Vagina (tissue), 2 donors: ENCODE data around the gene MESD. TPM values are rescaled to one million over a fixed set of nuclear protein-coding genes. Genes with fewer than 3 reads are reported as not detected.

ENCODE experiments used
- DNase-seq, 2 donors: peaks; one replicate each; pipeline ENCODE4 v3.0.0-alpha.2; 2017; ENCODE audit errors: extremely low spot score in 2 of 2
- H3K27ac ChIP-seq: fragments of 200-600 bp; sonication (generic); one replicate; pipeline ENCODE4 v1.5.1; 2019
- H3K27me3 ChIP-seq: fragments of 200-600 bp; sonication (generic); one replicate; pipeline ENCODE4 v1.5.1; 2019
- H3K36me3 ChIP-seq, 2 donors: fragments of 200-600 bp; sonication (generic); one replicate each; pipeline ENCODE4 v1.5.1; 2017 to 2019
- H3K4me1 ChIP-seq: fragments of 200-600 bp; sonication (generic); one replicate; pipeline ENCODE4 v1.5.1; 2019
- H3K4me3 ChIP-seq, 2 donors: fragments of 200-600 bp; sonication (generic); 1 replicate in 1 of 2; 2 replicates in 1 of 2; pipeline ENCODE4 v1.5.1; 2016 to 2019
- H3K9me3 ChIP-seq: fragments of 200-600 bp; sonication (generic); one replicate; pipeline ENCODE4 v1.5.1; 2019
- POLR2A ChIP-seq, 2 donors: fragments of 450-650 bp; IDR thresholded peaks; one replicate each; pipeline ENCODE4 v1.6.1; 2017; ENCODE audit warnings: antibody characterized with exemption in 2 of 2, mild to moderate bottlenecking in 2 of 2, moderate library complexity in 2 of 2
- POLR2AphosphoS5 ChIP-seq, 2 donors: sonication (generic); formaldehyde crosslinking; IDR thresholded peaks; one replicate each; pipeline ENCODE4 v1.9.0; 2017; ENCODE audit warnings: antibody characterized with exemption in 2 of 2, mild to moderate bottlenecking in 2 of 2, low read depth in 1 of 2; ENCODE audit not compliant: insufficient read depth in 1 of 2
- intact Hi-C: fragments of 100-400 bp; cut with DNase I; formaldehyde crosslinking; loops from one replicate; pipeline ENCODE4 v1.15.1; 2023
- total RNA-seq: library from RNA; depleted of rRNA; stranded (reverse); fragments of >200 nt; gene quantifications from one replicate; pipeline ENCODE4 v1.2.3, GENCODE V29; 2016
- TF ChIP-seq, protein P1 (sequence below), 3 experiments: fragments of 450-650 bp in 2 of 3; fragments of 200-600 bp in 1 of 3; sonication (generic) in 1 of 3; IDR thresholded peaks; one replicate each; pipeline ENCODE4 v1.5.1; 2017 to 2019; ENCODE audit warnings: antibody characterized with exemption in 3 of 3, mild to moderate bottlenecking in 2 of 3, moderate library complexity in 2 of 3

Gene MESD
- total RNA-seq, 1 donor from 2014 or later, result 17.9 TPM

DNA sequence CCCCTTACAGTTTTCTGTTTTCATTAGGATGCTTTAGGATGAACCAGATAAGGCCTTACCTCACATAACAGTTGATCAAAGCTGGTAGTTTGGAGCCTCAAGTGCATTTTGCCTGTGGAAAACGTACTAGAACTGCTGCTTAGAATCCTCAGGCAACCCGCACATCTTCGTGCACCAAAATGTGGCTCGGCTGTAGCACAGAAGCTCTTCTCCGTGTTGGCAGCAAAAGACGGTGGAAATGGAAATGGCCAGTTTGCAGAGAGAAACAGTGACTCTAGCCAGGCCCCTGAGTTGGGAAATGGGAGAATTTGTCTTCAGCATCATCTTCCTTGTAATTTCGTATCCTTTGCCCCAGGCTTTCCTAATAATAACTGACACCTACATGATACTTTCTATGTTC lies 31.7 kb upstream of the MESD start:
- Histone ChIP-seq H3K9me3 (no peaks in the 10 kb centered on the region), H3K4me3 (no peak overlapping the region), H3K4me1 (peaks cover 18% of the 10 kb centered on the region), H3K27me3 (no peaks in the 10 kb centered on the region), H3K36me3 (no peaks in the 10 kb centered on the region), H3K27ac (no peak overlapping the region)
- no peak for DNase-seq
- TF ChIP-seq, protein P1, sequence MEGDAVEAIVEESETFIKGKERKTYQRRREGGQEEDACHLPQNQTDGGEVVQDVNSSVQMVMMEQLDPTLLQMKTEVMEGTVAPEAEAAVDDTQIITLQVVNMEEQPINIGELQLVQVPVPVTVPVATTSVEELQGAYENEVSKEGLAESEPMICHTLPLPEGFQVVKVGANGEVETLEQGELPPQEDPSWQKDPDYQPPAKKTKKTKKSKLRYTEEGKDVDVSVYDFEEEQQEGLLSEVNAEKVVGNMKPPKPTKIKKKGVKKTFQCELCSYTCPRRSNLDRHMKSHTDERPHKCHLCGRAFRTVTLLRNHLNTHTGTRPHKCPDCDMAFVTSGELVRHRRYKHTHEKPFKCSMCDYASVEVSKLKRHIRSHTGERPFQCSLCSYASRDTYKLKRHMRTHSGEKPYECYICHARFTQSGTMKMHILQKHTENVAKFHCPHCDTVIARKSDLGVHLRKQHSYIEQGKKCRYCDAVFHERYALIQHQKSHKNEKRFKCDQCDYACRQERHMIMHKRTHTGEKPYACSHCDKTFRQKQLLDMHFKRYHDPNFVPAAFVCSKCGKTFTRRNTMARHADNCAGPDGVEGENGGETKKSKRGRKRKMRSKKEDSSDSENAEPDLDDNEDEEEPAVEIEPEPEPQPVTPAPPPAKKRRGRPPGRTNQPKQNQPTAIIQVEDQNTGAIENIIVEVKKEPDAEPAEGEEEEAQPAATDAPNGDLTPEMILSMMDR (IDR thresholded peaks at IDR 0.05), result no peak
- TF ChIP-seq POLR2AphosphoS5 (IDR thresholded peaks at IDR 0.05; ENCODE audit: insufficient read depth in 1 of 2, low read depth in 1 of 2) (no peak), POLR2A (IDR thresholded peaks at IDR 0.05) (no peak)
- intact Hi-C loops, result no loop called here

DNA sequence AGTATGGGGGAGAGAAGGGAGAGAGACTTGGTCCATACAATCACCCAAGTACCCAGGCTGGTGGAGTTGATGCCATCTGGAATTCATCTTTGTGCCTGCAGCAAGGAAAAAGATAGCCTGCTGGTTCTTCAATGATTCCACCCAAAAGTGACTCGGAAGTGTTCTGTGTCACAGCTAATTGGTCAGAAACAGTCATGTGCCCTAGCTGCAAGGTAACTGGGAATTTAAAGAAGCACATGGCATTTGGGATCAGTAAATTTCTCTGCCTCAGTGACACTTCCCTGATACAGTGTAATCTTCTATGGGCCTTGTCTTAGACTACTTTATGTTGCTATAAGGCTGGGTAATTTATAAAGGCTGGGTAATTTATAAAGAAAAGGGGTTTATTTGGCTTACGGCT lies 28.6 kb upstream of the MESD start:
- Histone ChIP-seq H3K36me3 (no peaks in the 10 kb centered on the region), H3K27me3 (no peaks in the 10 kb centered on the region), H3K4me3 (no peak overlapping the region), H3K4me1 (peaks cover 17% of the 10 kb centered on the region), H3K9me3 (no peaks in the 10 kb centered on the region), H3K27ac (no peak overlapping the region)
- intact Hi-C loops, result no loop called here
- no peak for DNase-seq
- TF ChIP-seq POLR2AphosphoS5 (IDR thresholded peaks at IDR 0.05; ENCODE audit: insufficient read depth in 1 of 2, low read depth in 1 of 2) (no peak), POLR2A (IDR thresholded peaks at IDR 0.05) (no peak)
- TF ChIP-seq, protein P1 (IDR thresholded peaks at IDR 0.05), result no peak

DNA sequence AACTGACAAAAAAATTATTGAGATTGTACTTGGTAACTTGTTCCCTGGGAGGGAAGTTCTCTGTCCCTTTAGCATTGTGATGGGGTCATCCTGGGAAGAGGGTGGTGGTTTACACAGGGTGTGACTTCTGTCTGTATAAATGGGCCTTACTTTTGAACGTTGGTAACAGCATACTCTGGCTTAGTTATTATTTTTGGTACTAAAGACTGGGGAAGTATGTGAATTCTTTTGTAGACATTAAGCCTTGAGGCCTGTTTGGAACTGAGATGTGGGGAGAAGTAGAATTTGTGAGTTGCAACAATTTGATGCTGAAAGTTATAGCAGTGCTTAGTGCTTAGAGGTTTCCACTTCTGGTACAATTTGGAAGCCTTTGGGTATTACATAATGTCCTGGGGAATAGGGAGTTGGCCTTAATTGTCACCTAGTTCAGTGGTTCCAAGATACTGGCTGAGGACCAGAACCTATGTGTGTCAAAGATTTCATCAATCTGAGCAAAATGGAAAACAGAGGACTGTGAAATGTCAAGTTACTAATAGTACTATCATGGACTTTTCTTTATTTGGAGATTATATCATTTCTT lies 27.0 kb upstream of the MESD start:
- no peak overlapping the region for H3K4me3 ChIP-seq
- no peaks in the 10 kb centered on the region for H3K9me3 ChIP-seq
- H3K27me3 ChIP-seq, result no peaks in the 10 kb centered on the region
- TF ChIP-seq POLR2AphosphoS5 (IDR thresholded peaks at IDR 0.05; ENCODE audit: insufficient read depth in 1 of 2, low read depth in 1 of 2), result no peak
- TF ChIP-seq POLR2A (IDR thresholded peaks at IDR 0.05), result no peak
- TF ChIP-seq, protein P1 (IDR thresholded peaks at IDR 0.05), result no peak
- H3K27ac ChIP-seq, result no peak overlapping the region
- intact Hi-C loops, result no loop called here
- H3K36me3 ChIP-seq, result no peaks in the 10 kb centered on the region
- no peak for DNase-seq
- H3K4me1 ChIP-seq, result peaks cover 17% of the 10 kb centered on the region

DNA sequence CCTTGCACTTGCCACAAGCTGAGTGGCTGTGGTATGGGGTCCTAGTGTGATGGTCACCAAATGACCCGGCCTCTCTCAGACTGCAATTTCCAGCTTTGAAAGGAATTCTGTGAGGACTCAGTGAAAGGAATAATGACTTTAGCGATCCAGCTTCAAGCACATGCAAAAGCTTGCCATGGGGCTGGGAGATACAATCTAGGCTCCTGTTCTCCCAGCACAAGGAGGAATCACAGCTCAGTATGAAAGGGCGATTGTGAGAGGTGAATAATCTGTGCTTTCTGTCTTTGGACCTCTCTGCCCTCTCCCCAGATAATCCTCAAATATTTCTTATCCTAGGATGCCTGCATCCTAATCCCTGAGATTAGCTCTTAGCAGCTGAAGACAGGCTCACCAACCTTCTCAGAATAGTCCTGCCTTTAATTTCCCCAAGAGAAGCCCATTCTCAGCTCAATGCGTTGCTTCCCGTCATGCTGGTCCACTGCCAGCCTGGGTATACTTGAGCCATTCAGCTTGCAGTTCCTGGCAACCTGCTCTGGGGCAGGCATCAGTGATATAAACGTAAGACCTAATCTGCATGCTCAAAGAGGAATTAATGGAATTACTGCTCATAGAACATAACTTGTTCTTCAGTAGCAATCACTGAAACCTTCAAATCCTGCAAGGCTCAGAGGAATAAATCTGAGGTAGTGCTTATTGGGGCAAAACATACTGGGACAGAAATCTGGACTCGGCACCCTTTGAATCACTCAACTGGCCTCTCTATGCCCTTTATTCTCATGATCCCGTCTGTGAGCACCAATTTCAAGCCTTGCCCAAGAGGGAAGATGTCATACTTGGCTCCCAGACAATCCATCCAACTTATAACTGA lies 26.2 kb upstream of the MESD start:
- Histone ChIP-seq H3K4me1 (peaks cover 17% of the 10 kb centered on the region), H3K36me3 (no peaks in the 10 kb centered on the region), H3K9me3 (no peaks in the 10 kb centered on the region), H3K27me3 (no peaks in the 10 kb centered on the region), H3K4me3 (no peak overlapping the region), H3K27ac (no peak overlapping the region)
- no peak for DNase-seq
- no peak for TF ChIP-seq POLR2A (IDR thresholded peaks at IDR 0.05)
- TF ChIP-seq POLR2AphosphoS5 (IDR thresholded peaks at IDR 0.05; ENCODE audit: insufficient read depth in 1 of 2, low read depth in 1 of 2), result no peak
- intact Hi-C loops, result no loop called here

DNA sequence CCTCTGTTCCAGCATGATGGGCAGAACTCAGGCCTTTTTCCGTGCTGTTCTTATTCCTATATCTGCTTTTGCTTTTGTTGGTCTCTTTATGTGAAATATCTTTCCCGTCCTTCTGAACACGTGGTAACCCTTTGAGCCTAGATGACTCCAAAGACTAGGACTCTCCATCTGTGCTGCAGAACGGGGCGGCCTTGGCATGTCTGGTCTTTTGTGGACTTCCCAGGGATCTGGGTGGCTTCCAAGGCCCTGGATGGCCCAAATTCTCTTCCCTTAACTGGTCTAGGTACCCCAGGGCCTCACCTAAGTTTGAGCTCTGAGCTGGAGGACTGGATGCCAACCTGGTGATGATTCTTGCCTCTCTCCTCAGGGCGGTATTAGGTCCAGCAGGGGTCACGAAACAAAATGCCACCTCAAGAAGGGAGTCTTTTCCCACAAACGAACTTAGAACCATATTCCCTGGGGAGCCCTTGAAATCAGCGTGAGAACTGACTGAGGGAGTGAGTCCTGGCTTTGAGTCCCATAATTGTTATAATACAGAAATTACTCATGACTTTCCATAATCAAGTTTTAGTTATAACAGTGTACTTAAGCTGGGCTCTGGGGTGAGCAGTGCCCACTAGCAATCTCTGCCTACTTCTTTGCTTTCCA lies 25.0 kb upstream of the MESD start:
- no peaks in the 10 kb centered on the region for H3K9me3 ChIP-seq
- H3K27me3 ChIP-seq, result no peaks in the 10 kb centered on the region
- peaks cover 17% of the 10 kb centered on the region for H3K4me1 ChIP-seq
- no peaks in the 10 kb centered on the region for H3K36me3 ChIP-seq
- no peak overlapping the region for H3K4me3 ChIP-seq
- H3K27ac ChIP-seq, result no peak overlapping the region
- no peak for DNase-seq
- intact Hi-C loops, result no loop called here
- TF ChIP-seq, protein P1 (IDR thresholded peaks at IDR 0.05), result no peak
- TF ChIP-seq POLR2AphosphoS5 (IDR thresholded peaks at IDR 0.05; ENCODE audit: insufficient read depth in 1 of 2, low read depth in 1 of 2) (no peak), POLR2A (IDR thresholded peaks at IDR 0.05) (no peak)
